ENCODE results near the gene EMSY. TPM values are rescaled to one million over a fixed set of nuclear protein-coding genes. Genes with fewer than 3 reads are reported as not detected.
"Not testable (repeated sequence)": the region's sequence is repeated elsewhere in the genome, so short reads cannot be mapped to it uniquely, and the experiment has no call there.

EMSY gene
- total and polyA plus RNA-seq, 5 donors from 2014 or later: 18.2 to 43.4 (median 19.8) TPM

DNA sequence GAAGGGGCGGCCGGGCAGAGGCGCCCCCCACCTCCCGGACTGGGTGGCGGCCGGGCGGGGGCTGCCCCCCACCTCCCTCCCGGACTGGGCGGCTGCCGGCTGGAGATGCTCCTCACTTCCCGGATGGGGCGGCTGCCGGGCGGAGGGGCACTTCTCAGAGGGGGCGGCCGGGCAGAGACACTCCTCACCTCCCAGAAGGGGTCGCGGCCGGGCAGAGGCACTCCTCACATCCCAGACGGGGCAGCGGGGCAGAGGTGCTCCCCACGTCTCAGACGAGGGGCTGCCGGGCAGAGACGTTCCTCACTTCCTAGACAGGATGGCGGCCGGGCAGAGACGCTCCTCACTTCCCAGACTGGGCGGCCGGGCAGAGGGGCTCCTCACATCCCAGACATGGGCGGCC lies 137.7 kb downstream of the EMSY start:
- not testable (repeated sequence) for H3K27me3 Mint-ChIP-seq; H3K36me3 ChIP-seq (ENCODE audit: control insufficient read depth, insufficient read depth, low read length); DNase-seq; H3K4me1 ChIP-seq (ENCODE audit: control insufficient read depth, insufficient read depth, low read length, poor library complexity, severe bottlenecking); ATAC-seq (ENCODE audit: low read depth in 2 of 2); H3K4me3 ChIP-seq (ENCODE audit: low read depth, low read length); H3K27me3 ChIP-seq (ENCODE audit: control insufficient read depth, insufficient read depth, low read length); H3K9me3 ChIP-seq (ENCODE audit: control insufficient read depth in 2 of 2, low read length in 2 of 2); H3K27ac Mint-ChIP-seq; H3K9me3 Mint-ChIP-seq; H3K36me3 Mint-ChIP-seq; H3K27ac ChIP-seq (ENCODE audit: insufficient read depth, low read length, poor library complexity, severe bottlenecking); H3K4me3 Mint-ChIP-seq
- peaks cover 0 to 12% (median 2%) of the 10 kb centered on the region in 4 donors for H3K4me1 Mint-ChIP-seq

DNA sequence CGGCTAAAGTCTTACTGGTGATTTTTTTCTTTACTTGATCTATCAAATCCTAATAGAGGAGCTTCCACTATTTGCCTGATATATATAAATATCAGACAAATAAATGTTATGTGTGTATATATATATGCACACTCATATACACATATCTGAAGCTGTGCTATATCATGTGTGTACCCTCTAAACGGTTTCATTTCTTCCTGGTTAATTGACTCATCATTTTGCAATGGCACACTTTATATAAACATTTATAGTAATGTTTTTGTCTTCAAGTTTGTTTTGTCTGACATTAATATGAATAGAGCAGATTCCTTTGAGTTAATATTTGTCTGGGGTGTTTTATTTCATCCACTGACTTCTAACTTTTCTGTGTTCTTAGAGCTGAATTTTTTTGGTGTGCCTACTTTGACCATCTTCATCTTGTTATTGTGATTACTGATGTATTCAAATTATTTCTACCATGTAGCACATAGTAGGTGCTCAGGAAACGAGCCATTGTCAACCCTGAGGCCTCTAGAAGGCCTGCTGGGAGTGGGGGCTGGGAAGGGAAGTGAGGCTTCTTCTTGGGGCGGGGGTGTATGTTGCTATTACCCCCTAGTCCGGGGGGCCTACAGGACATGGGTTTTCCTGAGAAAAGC lies 143.1 kb downstream of the EMSY start:
- H3K4me1 Mint-ChIP-seq: peaks cover 11 to 66% (median 46%) of the 10 kb centered on the region in 4 donors
- DNase-seq (no peak), ATAC-seq (ENCODE audit: low read depth in 2 of 2) (no peak)
- H3K4me3 ChIP-seq (ENCODE audit: low read depth, low read length): peak overlapping the region; percentile 28
- no peaks in the 10 kb centered on the region for H3K27me3 ChIP-seq (ENCODE audit: control insufficient read depth, insufficient read depth, low read length)
- H3K9me3 Mint-ChIP-seq: peaks cover 0 to 1% (median 0%) of the 10 kb centered on the region in 7 donors
- H3K4me1 ChIP-seq (ENCODE audit: control insufficient read depth, insufficient read depth, low read length, poor library complexity, severe bottlenecking): peaks cover 60% of the 10 kb centered on the region
- H3K4me3 Mint-ChIP-seq: peak overlapping the region in 3 of 4 donors; percentile 32 to 82 (median 56)
- H3K9me3 ChIP-seq (ENCODE audit: control insufficient read depth in 2 of 2, low read length in 2 of 2): no peaks in the 10 kb centered on the region
- no peaks in the 10 kb centered on the region for H3K27me3 Mint-ChIP-seq
- no peaks in the 10 kb centered on the region for H3K36me3 Mint-ChIP-seq
- H3K27ac Mint-ChIP-seq: peak overlapping the region; percentile 95 to 100 (median 97)
- H3K27ac ChIP-seq (ENCODE audit: insufficient read depth, low read length, poor library complexity, severe bottlenecking): peak overlapping the region; percentile 85
- H3K36me3 ChIP-seq (ENCODE audit: control insufficient read depth, insufficient read depth, low read length): no peaks in the 10 kb centered on the region

DNA sequence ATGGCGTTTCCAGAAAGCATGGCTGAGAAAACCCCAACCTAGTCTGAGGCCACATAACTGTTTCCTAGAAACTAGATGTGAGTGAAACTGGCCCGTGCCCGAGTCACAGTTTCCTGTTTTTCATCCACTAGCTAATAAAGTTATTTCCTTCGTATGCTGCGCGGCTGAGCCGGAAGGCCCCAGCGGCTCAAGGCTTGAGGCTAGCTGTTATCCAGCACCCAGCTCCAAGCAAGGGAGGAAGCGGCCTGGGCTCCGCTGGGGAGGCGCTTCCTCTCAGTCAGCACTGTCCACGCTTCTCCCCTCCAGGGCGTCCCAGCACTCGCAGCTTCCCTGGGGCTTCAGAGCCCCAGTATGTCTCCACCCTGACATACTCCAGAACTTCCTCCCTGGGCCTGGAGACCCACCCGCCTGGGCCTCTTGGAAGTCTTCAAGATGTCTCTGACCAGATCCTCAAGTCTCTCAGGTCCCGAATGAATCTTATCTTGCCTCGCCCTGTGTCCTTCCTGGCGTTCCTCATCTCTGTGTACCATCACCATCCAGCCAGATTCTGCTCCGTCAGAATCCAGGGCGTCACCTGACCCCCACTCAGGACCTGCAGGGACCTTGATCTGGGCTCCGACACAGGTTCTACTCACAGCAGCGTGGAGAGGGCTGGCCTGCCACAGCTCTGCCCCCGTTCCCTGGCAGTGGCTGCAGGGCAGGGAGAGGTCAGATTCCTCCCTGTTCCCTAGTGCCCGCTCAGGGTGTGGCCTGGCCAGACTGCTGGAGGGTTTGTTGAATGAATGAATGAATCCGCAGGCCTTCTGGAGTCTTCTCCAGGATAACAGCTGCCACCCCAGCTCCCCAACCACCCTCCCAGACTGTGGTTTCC lies 143.9 kb downstream of the EMSY start:
- Mint-ChIP-seq H3K36me3 (no peaks in the 10 kb centered on the region), H3K4me1 (peaks cover 16 to 74% (median 52%) of the 10 kb centered on the region in 4 donors), H3K27ac (peak overlapping the region; percentile 95 to 100 (median 97)), H3K27me3 (no peaks in the 10 kb centered on the region), H3K9me3 (peaks cover 0 to 1% (median 0%) of the 10 kb centered on the region in 7 donors), H3K4me3 (peak overlapping the region in 3 of 4 donors; percentile 32 to 82 (median 56))
- ATAC-seq (ENCODE audit: low read depth in 2 of 2) (peak; percentile 73 to 79), DNase-seq (peak; percentile 19 to 98 (median 48))
- Histone ChIP-seq H3K27ac (ENCODE audit: insufficient read depth, low read length, poor library complexity, severe bottlenecking) (peak overlapping the region; percentile 85), H3K4me1 (ENCODE audit: control insufficient read depth, insufficient read depth, low read length, poor library complexity, severe bottlenecking) (peaks cover 62% of the 10 kb centered on the region), H3K4me3 (ENCODE audit: low read depth, low read length) (peak overlapping the region; percentile 28), H3K27me3 (ENCODE audit: control insufficient read depth, insufficient read depth, low read length) (no peaks in the 10 kb centered on the region), H3K36me3 (ENCODE audit: control insufficient read depth, insufficient read depth, low read length) (no peaks in the 10 kb centered on the region), H3K9me3 (ENCODE audit: control insufficient read depth in 2 of 2, low read length in 2 of 2) (no peaks in the 10 kb centered on the region)

DNA sequence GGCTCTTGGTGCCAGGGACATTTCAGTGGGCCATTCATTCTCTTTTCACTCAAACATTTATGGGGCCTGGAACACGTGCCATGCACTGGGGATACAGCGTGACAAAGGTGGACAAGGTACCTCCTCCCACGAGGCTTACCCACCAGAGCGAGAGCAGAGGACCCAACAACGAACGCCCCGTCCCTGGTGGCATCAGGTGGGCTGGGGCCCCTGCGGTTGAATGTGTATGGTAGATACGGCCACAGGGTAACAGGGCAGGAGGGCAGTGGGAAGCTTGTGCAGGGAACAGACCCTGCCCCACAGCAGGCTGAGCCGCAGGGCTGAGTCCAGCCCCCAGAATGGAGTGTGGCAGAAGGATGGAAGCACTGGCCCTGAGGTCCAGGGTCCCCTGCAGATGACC lies 144.7 kb downstream of the EMSY start:
- no peak for DNase-seq
- peak overlapping the region; percentile 95 to 100 (median 97) for H3K27ac Mint-ChIP-seq
- peaks cover 18 to 79% (median 57%) of the 10 kb centered on the region in 4 donors for H3K4me1 Mint-ChIP-seq
- Histone ChIP-seq H3K4me1 (ENCODE audit: control insufficient read depth, insufficient read depth, low read length, poor library complexity, severe bottlenecking) (peaks cover 63% of the 10 kb centered on the region), H3K36me3 (ENCODE audit: control insufficient read depth, insufficient read depth, low read length) (no peaks in the 10 kb centered on the region), H3K9me3 (ENCODE audit: control insufficient read depth in 2 of 2, low read length in 2 of 2) (no peaks in the 10 kb centered on the region), H3K27ac (ENCODE audit: insufficient read depth, low read length, poor library complexity, severe bottlenecking) (peak overlapping the region; percentile 85), H3K4me3 (ENCODE audit: low read depth, low read length) (no peak overlapping the region), H3K27me3 (ENCODE audit: control insufficient read depth, insufficient read depth, low read length) (no peaks in the 10 kb centered on the region)
- ATAC-seq (ENCODE audit: low read depth in 2 of 2): no peak
- no peaks in the 10 kb centered on the region for H3K27me3 Mint-ChIP-seq
- H3K4me3 Mint-ChIP-seq: peak overlapping the region in 3 of 4 donors; percentile 3 to 59 (median 39)
- peaks cover 0 to 1% (median 0%) of the 10 kb centered on the region in 7 donors for H3K9me3 Mint-ChIP-seq
- H3K36me3 Mint-ChIP-seq: no peaks in the 10 kb centered on the region

DNA sequence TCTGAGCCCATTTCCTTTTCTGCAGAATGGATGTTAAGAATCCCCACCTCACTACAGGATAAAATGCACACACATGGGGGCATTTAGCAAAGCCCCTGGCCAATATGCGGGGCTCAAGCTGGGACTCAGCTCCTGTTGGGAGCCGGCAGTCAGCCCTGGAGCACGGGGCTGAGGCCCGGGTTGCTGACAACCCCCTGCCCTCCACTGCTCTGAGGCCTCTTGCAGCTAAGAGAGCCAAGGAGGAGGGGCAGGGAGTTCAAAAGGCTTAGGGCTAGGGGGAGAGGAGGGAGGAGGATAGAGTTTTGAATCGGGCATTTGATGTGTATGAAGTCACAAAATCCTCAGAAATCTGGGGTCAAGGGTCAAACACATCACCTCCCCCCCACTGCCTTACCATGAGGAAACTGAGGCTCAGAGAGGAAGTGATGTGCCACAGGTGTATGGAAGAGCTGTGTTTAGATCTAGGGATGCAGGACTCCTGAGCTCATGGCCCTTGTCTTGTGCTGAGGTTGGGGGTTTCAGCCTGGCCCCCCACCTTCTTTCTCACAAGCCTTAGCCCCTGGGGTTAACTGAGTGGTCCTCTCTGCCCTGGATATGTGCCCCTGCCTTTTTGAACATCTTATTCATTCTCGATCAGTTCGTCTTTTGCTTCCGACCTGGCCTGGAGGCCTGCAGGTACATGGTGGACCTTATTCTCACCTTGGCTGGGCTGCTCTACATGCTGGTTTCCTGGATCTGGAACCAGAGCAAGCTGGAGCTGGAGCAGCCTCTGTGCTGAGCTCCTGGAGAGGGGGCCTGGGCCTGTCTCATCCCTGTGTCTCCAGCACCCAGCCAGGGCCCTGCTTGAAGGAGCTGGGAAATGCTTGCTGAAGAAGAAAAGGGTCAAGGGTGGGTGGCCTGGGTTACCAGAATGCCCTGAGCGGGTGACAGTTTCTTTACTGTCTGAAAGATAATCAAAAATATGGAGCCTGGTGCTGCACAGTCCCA lies 145.4 kb downstream of the EMSY start:
- H3K27ac Mint-ChIP-seq: peak overlapping the region; percentile 95 to 100 (median 97)

DNA sequence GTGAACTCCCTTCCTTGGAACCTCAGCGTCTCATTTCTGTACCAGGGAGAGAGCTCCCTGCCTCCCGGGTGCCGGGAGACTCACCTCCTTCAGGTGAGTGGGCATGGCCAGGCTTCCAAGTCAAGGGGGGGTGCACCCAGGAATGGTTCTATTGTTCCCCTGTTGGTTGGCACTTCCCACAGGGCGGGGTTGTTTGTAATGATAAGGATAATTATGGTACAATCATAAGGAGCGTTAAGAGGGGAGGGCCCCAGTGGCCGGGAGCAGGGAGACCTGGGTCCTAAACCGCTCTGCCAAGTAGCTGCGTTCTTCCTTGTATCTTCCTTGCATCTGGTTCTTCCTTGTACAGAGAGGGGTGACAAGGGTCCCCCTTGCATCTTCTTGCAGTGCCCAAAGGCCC lies 146.6 kb downstream of the EMSY start:
- Histone ChIP-seq H3K4me1 (ENCODE audit: control insufficient read depth, insufficient read depth, low read length, poor library complexity, severe bottlenecking) (peaks cover 67% of the 10 kb centered on the region), H3K4me3 (ENCODE audit: low read depth, low read length) (no peak overlapping the region), H3K27me3 (ENCODE audit: control insufficient read depth, insufficient read depth, low read length) (no peaks in the 10 kb centered on the region), H3K36me3 (ENCODE audit: control insufficient read depth, insufficient read depth, low read length) (no peaks in the 10 kb centered on the region), H3K27ac (ENCODE audit: insufficient read depth, low read length, poor library complexity, severe bottlenecking) (peak overlapping the region; percentile 60), H3K9me3 (ENCODE audit: control insufficient read depth in 2 of 2, low read length in 2 of 2) (no peaks in the 10 kb centered on the region)
- Mint-ChIP-seq H3K9me3 (peaks cover 0 to 5% (median 0%) of the 10 kb centered on the region in 7 donors), H3K27ac (peak overlapping the region; percentile 79 to 100 (median 97)), H3K4me1 (peaks cover 28 to 86% (median 70%) of the 10 kb centered on the region in 4 donors), H3K4me3 (peak overlapping the region in 2 of 4 donors; percentile 33 to 61), H3K27me3 (no peaks in the 10 kb centered on the region), H3K36me3 (no peaks in the 10 kb centered on the region)
- ATAC-seq (ENCODE audit: low read depth in 2 of 2) (no peak), DNase-seq (no peak)

More for the DNA sequence above, 145.4 kb downstream of the EMSY start:
- Histone ChIP-seq H3K4me3 (ENCODE audit: low read depth, low read length) (no peak overlapping the region), H3K4me1 (ENCODE audit: control insufficient read depth, insufficient read depth, low read length, poor library complexity, severe bottlenecking) (peaks cover 67% of the 10 kb centered on the region), H3K36me3 (ENCODE audit: control insufficient read depth, insufficient read depth, low read length) (no peaks in the 10 kb centered on the region), H3K27me3 (ENCODE audit: control insufficient read depth, insufficient read depth, low read length) (no peaks in the 10 kb centered on the region), H3K9me3 (ENCODE audit: control insufficient read depth in 2 of 2, low read length in 2 of 2) (no peaks in the 10 kb centered on the region), H3K27ac (ENCODE audit: insufficient read depth, low read length, poor library complexity, severe bottlenecking) (peak overlapping the region; percentile 85)
- H3K9me3 Mint-ChIP-seq: peaks cover 0 to 3% (median 0%) of the 10 kb centered on the region in 7 donors
- no peaks in the 10 kb centered on the region for H3K27me3 Mint-ChIP-seq
- DNase-seq (peak in 1 of 3 donors; percentile 35), ATAC-seq (ENCODE audit: low read depth in 2 of 2) (no peak)
- H3K36me3 Mint-ChIP-seq: no peaks in the 10 kb centered on the region
- peaks cover 26 to 85% (median 65%) of the 10 kb centered on the region in 4 donors for H3K4me1 Mint-ChIP-seq
- H3K4me3 Mint-ChIP-seq: peak overlapping the region; percentile 3 to 61 (median 40)
